HepG2 (cell line): ENCODE measurements around the gene TMEM80. TPM values are rescaled to one million over a fixed set of nuclear protein-coding genes. Genes with fewer than 3 reads are reported as not detected.

Experiments
- CTCF ChIP-seq: sonication (generic); formaldehyde crosslinking; IDR thresholded peaks from 2 replicates; pipeline ENCODE4 v1.5.0; 2020; ENCODE audit warnings: mild to moderate bottlenecking, missing genetic modification reagents, moderate library complexity
- DMAP1 ChIP-seq: IDR thresholded peaks from 2 replicates; pipeline ENCODE4 v1.6.1; 2016
- ELF1 ChIP-seq: sonication (generic); formaldehyde crosslinking; IDR thresholded peaks from 2 replicates; pipeline ENCODE4 v1.4.0; 2020; ENCODE audit warnings: missing genetic modification reagents
- HES4 ChIP-seq: sonication (generic); formaldehyde crosslinking; IDR thresholded peaks from 2 replicates; pipeline ENCODE4 v1.9.0; 2021; ENCODE audit warnings: mild to moderate bottlenecking, missing genetic modification reagents, borderline replicate concordance
- JUND ChIP-seq: sonication (generic); formaldehyde crosslinking; IDR thresholded peaks from 2 replicates; pipeline ENCODE4 v1.8.0; 2022; ENCODE audit warnings: mild to moderate bottlenecking, missing genetic modification reagents
- MED1 ChIP-seq: sonication (generic); formaldehyde crosslinking; IDR thresholded peaks from 2 replicates; pipeline ENCODE4 v1.4.0; 2020; ENCODE audit warnings: missing genetic modification reagents
- MTA1 ChIP-seq: sonication (generic); formaldehyde crosslinking; IDR thresholded peaks from 2 replicates; pipeline ENCODE4 v1.4.0; 2020; ENCODE audit warnings: missing genetic modification reagents, mild to moderate bottlenecking, borderline replicate concordance
- NCOA5 ChIP-seq: sonication (generic); formaldehyde crosslinking; IDR thresholded peaks from 2 replicates; pipeline ENCODE4 v1.4.0; 2020; ENCODE audit warnings: missing genetic modification reagents
- NR3C1 ChIP-seq: sonication (generic); formaldehyde crosslinking; IDR thresholded peaks from 2 replicates; pipeline ENCODE4 v1.4.0; 2020; ENCODE audit warnings: missing genetic modification reagents
- PHF8 ChIP-seq: sonication (generic); formaldehyde crosslinking; IDR thresholded peaks from 2 replicates; pipeline ENCODE4 v1.5.0; 2020; ENCODE audit warnings: missing genetic modification reagents
- SP4 ChIP-seq: sonication (generic); formaldehyde crosslinking; IDR thresholded peaks from 2 replicates; pipeline ENCODE4 v1.8.1; 2023; ENCODE audit warnings: mild to moderate bottlenecking, missing genetic modification reagents
- ZNF232 ChIP-seq: sonication (generic); formaldehyde crosslinking; IDR thresholded peaks from 2 replicates; pipeline ENCODE4 v1.4.0; 2020; ENCODE audit warnings: missing genetic modification reagents, borderline replicate concordance
- ZNF605 ChIP-seq: sonication (generic); formaldehyde crosslinking; IDR thresholded peaks from 2 replicates; pipeline ENCODE4 v1.8.0; 2022; ENCODE audit warnings: mild to moderate bottlenecking, missing genetic modification reagents
- ZNF713 ChIP-seq: sonication (generic); formaldehyde crosslinking; IDR thresholded peaks from 2 replicates; pipeline ENCODE4 v1.4.0; 2020; ENCODE audit warnings: mild to moderate bottlenecking, missing genetic modification reagents
- polyA plus RNA-seq, 8 experiments: library from polyadenylated mRNA; depleted of rRNA in 3 of 8; stranded (reverse) in 7 of 8; unstranded in 1 of 8; fragments of >200 nt; fragmentation: Illumina TruSeq in 4 of 8; extraction: Trizol in 4 of 8; gene quantifications; 2 replicates each; pipeline versions ENCODE4 v1.2.1 to v1.2.3, GENCODE V29; 2011 to 2016; ENCODE audit warnings: low read depth in 4 of 8, missing spikeins in 1 of 8, mixed read lengths in 1 of 8; ENCODE audit not compliant: insufficient read depth in 1 of 8
- total RNA-seq, 5 experiments: library from RNA; depleted of rRNA; stranded (reverse); fragments of >200 nt; fragmentation: Illumina TruSeq; extraction: Trizol; gene quantifications; 2 replicates each; pipeline ENCODE4 v1.2.3, GENCODE V29; 2016; ENCODE audit warnings: low read depth in 1 of 5
- TF ChIP-seq, protein P1 (sequence below): sonication (generic); formaldehyde crosslinking; IDR thresholded peaks from 2 replicates; pipeline ENCODE4 v1.8.0; 2022; ENCODE audit warnings: low read depth, missing genetic modification reagents
- TF ChIP-seq, protein P2 (sequence below): IDR thresholded peaks from 2 replicates; pipeline ENCODE4 v1.6.1; 2012; ENCODE audit warnings: inconsistent platforms
- TF ChIP-seq, protein P3 (sequence below): sonication (generic); formaldehyde crosslinking; IDR thresholded peaks from 2 replicates; pipeline ENCODE4 v1.9.0; 2022; ENCODE audit warnings: low read depth, missing genetic modification reagents
- TF ChIP-seq, protein P4 (sequence below): sonication (generic); formaldehyde crosslinking; IDR thresholded peaks from 2 replicates; pipeline ENCODE4 v1.5.0; 2020; ENCODE audit warnings: mild to moderate bottlenecking, missing genetic modification reagents

Gene TMEM80
- total and polyA plus RNA-seq, 2 of the 13 experiments (the other 11 are each of a cell fraction or from before 2014, with no cell fraction given) = 5.6 to 17.1 TPM

DNA sequence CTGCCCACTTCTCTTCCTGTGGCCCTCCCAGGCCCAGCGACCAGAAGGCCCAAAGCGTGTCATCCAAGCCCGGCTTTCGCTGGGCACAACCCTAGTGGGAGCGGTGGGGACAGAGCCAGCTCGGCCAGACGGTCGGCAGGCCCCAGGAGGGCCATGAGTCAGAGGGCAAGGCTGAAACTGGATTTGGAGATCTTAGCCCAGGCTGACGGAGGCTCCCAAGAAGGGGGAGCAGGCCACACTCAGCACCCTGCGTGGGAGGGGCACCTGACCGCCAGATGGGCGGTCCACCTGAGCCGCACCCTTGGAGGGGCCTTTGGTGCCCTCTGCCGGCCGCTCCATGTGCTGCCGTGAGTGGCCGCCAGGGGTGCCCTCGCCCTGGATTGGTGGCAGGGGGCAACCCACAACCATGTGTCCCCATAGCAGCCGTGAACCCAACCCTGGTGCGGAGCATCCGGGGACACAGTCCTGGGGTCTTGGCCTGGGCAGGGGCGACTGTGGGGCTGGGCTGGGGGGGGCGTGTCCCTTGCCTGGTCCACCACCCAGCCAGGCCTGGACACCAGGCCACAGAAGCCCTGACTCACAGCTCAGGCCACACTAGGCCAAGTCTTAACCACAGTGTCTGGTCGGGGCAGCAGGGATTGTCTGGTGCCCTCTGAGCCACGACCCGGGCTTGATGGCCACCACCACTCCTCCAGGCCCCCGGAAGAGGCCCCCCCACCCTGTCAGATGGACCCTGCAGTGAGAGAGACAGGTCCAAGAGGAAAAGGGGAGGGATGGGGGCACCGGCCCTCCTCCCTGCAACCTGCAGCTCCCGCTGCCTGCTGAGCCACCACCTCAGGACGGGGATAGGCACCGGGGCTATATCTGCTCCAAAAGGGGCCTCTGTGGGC lies 32.5 kb downstream of the TMEM80 start (continued):
- TF ChIP-seq PHF8 (CRISPR knock-in tag) = peak; percentile 41; the same call in 1 of the 2 replicates
- TF ChIP-seq ZNF232 = 0 out of 2 replicates have a peak, but pooled peaks have one; percentile 33
- TF ChIP-seq, protein P1, sequence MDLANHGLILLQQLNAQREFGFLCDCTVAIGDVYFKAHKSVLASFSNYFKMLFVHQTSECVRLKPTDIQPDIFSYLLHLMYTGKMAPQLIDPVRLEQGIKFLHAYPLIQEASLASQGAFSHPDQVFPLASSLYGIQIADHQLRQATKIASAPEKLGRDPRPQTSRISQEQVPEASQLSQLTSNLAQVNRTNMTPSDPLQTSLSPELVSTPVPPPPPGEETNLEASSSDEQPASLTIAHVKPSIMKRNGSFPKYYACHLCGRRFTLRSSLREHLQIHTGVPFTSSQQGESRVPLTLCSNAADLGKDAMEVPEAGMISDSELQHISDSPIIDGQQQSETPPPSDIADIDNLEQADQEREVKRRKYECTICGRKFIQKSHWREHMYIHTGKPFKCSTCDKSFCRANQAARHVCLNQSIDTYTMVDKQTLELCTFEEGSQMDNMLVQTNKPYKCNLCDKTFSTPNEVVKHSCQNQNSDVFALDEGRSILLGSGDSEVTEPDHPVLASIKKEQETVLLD (CRISPR knock-in tag) = 0 out of 2 replicates have a peak, but pooled peaks have one; percentile 25
- peak; percentile 15; the same call in 1 of the 2 replicates for TF ChIP-seq ELF1 (CRISPR knock-in tag)
- TF ChIP-seq HES4 (CRISPR knock-in tag) = peak; percentile 86; the same call in 1 of the 2 replicates
- TF ChIP-seq CTCF (CRISPR knock-in tag) = peak; percentile 99
- TF ChIP-seq, protein P2, sequence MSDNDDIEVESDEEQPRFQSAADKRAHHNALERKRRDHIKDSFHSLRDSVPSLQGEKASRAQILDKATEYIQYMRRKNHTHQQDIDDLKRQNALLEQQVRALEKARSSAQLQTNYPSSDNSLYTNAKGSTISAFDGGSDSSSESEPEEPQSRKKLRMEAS = peak; percentile 74
- TF ChIP-seq SP4 = peak; percentile 84
- no peak for TF ChIP-seq JUND (CRISPR knock-in tag)
- 0 out of 2 replicates have a peak, but pooled peaks have one; percentile 59 for TF ChIP-seq MTA1
- TF ChIP-seq ZNF605 (CRISPR knock-in tag) = peak; percentile 61; the same call in 1 of the 2 replicates
- TF ChIP-seq NR3C1 = no peak
- TF ChIP-seq ZNF713 (CRISPR knock-in tag) = peak; percentile 80; the same call in 1 of the 2 replicates
- peak; percentile 45; the same call in 1 of the 2 replicates for TF ChIP-seq DMAP1 (CRISPR knock-in tag)
- TF ChIP-seq, protein P3, sequence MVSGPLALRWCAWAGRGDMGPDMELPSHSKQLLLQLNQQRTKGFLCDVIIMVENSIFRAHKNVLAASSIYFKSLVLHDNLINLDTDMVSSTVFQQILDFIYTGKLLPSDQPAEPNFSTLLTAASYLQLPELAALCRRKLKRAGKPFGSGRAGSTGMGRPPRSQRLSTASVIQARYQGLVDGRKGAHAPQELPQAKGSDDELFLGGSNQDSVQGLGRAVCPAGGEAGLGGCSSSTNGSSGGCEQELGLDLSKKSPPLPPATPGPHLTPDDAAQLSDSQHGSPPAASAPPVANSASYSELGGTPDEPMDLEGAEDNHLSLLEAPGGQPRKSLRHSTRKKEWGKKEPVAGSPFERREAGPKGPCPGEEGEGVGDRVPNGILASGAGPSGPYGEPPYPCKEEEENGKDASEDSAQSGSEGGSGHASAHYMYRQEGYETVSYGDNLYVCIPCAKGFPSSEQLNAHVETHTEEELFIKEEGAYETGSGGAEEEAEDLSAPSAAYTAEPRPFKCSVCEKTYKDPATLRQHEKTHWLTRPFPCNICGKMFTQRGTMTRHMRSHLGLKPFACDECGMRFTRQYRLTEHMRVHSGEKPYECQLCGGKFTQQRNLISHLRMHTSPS (CRISPR knock-in tag) = peak; percentile 93; the same call in 1 of the 2 replicates
- peak; percentile 59 for TF ChIP-seq MED1 (CRISPR knock-in tag)
- TF ChIP-seq NCOA5 (CRISPR knock-in tag) = 0 out of 2 replicates have a peak, but pooled peaks have one; percentile 52
- TF ChIP-seq, protein P4, sequence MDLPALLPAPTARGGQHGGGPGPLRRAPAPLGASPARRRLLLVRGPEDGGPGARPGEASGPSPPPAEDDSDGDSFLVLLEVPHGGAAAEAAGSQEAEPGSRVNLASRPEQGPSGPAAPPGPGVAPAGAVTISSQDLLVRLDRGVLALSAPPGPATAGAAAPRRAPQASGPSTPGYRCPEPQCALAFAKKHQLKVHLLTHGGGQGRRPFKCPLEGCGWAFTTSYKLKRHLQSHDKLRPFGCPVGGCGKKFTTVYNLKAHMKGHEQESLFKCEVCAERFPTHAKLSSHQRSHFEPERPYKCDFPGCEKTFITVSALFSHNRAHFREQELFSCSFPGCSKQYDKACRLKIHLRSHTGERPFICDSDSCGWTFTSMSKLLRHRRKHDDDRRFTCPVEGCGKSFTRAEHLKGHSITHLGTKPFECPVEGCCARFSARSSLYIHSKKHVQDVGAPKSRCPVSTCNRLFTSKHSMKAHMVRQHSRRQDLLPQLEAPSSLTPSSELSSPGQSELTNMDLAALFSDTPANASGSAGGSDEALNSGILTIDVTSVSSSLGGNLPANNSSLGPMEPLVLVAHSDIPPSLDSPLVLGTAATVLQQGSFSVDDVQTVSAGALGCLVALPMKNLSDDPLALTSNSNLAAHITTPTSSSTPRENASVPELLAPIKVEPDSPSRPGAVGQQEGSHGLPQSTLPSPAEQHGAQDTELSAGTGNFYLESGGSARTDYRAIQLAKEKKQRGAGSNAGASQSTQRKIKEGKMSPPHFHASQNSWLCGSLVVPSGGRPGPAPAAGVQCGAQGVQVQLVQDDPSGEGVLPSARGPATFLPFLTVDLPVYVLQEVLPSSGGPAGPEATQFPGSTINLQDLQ (CRISPR knock-in tag) = no peak; the same call in 1 of the 2 replicates
